Stimulated activated CD4-positive, alpha-beta T cell treated with anti-CD3 and anti-CD28 coated beads, Interleukin-4, amount 100 ng/mL, for 1 hour (primary cell): ENCODE data around the gene PTPRT.

Source experiments
- DNase-seq: peaks from one replicate; pipeline ENCODE4 v3.0.0-alpha.2; 2020

The PTPRT gene

DNA sequence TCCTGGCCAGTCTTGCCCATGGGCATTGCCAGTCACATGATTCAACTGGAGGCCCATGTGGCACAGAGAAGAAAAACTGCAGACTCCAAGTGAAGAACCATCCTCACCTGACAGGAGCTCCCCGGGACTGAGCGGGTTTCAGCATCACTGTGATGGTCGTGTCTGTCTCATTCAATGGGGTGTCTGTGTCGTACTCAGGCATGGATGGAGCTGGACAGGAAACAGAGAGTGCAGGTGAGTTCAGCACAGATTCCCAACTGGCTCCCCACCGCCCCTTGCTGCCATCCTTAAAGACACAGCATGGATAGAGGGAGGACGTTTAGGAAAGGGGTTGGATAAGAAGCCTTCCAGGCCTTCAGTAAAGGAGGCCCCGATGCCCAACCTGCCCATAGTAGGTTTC, 839.2 kb downstream of the PTPRT start:
- DNase-seq = no peak

DNA sequence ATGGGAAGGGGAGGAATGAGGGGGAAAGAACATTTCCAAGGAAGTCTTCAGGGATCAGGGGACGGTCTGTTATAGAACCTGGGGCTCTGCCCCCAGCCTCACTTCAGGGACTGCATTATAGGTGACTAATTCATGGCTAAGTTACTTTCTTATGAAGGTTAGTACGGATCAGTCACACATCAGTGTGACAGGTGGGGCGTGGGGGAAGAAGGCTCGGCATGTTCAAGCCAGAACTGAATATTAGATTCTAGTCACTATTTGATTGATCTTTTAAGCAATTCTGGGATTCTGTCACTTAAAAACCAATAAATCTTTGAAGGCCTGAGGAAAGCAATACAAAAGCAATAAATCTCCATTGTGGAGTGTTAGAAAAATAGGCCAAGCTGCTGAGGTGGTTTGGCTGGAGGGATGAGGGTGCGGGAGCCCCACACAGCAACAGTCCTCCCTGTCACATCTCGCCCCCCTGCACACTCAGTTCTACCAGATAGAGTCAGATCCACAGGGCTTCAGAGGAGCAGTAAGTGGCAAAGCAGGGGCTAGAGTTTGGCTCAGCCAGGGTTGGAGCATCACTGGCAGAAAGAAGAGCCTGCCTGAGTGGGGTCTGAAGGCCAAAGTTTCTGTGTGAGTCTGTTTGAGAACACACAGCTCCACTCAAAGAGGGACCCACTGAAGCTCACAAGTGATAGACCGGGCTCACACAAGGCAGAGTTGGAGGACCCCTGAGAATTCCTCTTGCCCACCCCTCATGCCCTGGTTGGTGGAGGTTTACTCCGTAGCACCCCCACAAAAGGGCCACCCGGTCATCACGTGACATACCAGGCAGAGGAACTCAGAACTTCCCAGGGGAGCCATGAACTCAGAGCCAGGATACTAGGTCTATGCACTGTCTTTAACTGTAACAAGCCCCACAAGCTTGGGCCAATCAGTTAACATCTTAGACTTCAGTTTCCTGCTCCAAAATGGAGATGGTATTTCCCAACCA, 843.2 kb downstream of the PTPRT start:
- DNase-seq = no peak

DNA sequence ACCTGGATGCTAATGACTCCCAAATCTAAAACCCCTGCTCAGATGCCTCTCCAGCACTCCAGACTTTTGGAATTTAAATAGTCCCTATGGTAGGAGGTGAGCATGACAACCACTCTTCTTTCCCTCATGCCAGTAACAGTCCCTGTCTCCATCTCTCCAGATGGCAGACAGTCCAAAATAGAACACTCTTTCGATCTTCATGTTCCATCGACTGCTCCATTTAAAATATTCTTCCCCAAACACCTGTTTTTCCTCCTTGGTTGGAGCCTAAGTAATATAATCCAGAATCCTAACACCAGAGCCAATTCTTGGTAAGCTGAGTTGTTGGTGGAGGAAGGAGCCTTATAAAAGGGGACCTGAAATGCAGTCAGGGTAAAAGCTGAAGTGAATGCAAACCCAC, 848.1 kb downstream of the PTPRT start:
- DNase-seq = no peak

DNA sequence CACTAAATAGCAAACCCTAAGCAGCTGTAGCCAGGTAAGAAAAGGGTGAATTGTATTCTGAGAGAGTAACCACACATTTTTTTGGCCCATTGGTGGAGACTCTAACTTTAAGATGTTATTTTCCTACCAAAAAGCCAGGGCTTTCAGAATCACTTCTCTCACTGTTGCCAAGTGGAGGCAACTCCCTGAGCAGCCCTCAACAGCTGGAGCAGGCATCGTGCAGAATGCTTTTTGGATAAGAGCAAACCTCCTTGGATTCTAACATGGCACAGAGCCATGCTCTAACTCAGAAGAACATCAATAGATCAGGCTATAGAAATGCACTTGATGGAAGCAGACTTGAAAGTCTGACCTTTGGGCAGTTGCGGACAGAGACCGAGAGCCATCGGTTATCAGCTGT, 849.3 kb downstream of the PTPRT start:
- no peak for DNase-seq

DNA sequence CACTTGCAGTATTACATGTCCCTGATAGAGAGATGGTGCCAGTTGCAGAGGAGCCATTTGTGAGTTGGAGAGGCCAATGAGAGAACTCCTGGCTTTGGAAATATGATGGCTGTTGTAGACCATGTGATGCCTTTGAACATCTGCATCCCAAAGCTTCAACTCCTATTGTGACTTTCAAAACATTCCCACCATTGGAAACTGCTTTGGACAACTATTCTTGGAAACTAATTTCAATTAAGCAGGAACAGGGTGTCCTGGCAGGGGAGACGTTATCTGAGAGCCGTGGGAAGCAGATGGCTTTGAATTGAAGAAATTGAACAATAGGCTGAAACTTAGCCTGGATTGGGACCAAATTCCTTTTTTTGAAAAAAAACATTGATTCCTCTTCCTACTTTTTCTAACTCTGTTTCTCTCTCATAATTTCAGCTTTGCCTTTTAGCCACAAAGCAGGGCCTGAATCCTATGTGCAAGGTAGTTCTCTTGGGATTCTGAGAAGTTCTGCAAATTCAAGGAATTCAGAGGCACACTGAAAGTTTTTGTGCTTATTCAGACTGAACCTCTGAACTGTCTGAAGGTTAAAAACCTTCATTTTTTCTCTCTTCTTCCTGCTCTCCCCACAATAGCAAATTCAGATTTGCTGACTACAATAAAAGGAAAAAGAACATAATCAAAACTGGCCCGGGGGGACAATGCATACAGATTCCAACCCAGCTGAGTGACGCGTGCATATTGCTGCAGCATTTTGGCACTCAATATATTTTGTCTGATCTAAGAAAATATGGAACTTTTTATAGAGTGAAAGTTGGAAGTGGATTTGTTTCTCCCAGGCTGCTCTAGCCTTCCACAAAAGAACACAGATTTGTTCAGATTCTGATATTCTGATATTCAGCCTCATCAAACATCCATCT, 851.2 kb downstream of the PTPRT start:
- no peak for DNase-seq

DNA sequence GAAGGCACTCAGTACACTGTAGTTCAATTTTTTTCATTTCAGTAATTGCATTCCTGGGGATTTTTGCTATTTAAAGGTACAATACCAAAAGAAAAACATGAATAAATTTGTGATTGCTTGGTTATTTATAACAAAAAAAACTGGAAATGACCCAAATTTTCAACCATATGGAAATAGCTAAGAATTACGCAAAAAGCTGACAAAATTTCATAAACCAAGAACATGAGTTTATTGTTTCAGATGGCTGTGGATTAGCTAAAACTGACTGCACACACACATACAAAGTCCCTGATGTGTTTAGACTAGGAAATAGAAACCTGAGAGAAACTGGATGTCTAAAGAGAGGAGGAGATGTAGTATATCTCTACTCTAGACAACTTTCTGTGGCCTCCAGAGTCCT, 853.1 kb downstream of the PTPRT start:
- DNase-seq = no peak

DNA sequence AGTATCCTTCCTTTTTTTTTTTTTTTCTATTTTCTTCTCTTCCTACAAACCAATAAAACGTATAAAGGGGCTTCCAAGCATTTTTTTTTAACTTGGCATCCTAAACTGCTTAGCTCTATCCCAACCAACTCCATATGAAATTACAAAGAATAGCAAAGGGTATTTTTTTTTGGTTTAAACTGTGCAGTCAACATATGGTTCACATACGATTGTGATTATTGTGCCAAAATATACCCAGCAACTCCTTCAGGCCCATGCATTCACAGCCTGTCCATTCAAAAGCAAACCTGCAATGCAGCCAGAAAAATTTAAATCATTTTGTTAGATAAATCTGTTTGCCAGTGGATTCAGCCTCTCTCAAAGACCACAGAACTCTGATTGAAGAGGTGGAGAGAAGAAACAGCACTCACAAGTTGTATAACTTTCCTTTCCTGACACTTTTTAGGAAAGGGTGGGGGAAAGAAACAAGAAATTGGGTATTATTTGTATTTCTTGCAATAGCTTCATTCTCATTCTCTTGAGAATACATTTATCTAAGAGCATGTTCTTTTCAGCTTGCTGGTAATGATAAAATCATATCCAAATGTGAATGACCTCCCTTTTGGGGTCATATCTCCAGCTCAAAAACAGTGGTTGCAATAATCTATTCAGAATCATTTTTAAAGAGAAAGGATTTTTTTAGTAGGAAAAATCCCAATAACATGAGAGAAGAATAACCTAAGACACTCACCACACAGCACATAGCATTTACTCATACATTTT, 870.3 kb downstream of the PTPRT start:
- no peak for DNase-seq

DNA sequence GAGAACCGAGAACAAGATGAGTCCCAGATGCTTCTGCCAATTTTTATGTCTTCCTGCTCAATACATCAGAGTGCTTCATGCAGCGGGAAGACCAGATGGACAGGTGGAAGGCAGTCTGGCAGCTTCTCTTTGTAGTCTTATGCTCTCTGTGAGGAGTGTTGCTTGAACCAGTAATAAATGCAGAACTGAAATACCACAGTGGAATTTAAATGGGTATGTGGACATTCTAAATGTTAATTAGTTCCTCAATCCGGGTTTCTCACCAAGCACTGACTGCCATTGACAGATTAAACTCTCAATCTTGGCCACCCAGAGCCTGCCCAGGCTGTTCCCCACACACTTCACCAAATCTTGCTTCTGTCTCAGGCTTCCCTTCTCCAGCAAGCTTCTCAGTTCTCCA, 876.0 kb downstream of the PTPRT start:
- DNase-seq = no peak

DNA sequence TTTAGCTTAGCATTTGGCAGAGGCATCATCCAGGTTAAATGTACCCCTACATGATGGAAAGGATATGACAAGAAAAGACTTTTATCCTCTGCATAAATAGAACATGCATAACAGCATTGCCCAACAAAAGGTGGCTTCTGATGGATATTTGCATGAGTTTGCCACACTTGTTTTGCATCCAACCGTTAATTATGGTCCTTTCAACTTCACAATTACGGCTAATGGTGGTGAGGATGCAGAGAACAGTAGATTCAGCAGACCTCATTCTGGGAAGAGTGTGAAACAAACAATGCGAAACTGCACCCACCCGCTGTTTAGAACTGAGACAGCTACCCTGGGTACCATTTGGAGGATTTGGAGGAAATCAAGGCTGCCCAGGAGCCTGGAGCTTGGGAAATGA, 880.7 kb downstream of the PTPRT start:
- DNase-seq = no peak

DNA sequence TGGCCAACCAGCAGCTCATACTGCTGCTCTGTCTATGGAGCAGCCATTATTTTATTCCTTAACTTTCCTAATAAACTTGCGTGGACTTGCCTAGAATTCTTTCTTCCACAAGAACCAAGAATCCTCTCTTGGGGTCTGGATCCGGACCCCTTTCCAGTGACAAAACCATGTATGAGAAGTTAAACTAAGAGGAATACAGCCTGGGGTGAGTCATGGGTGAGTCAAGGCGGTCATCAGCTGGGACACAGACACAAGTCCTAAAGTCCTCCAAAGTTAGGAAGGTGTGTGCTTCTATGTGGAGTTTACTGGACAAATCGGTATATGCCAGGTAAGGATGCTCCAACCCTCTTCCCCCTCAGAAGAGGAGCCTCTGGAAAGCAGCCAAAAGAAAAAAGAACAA, 881.5 kb downstream of the PTPRT start:
- no peak for DNase-seq

DNA sequence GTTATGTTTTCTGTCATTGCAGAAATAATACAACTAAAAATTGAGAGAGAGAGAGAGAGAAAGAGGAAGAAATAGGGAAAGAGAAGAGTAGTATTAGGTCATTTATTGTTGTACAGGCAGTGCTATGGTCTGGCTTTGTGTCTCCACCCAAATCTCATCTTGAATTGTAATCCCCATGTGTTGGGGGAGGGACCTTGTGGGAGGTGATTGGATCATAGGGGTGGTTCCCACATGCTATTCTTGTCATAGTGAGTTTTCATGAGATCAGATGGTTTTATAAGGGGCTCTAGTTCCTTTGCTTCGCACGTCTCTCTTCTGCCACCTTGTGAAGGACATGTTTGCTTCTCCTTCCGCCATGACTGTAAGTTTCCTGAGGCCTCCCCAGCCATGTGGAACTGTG, 894.1 kb downstream of the PTPRT start:
- DNase-seq = no peak

DNA sequence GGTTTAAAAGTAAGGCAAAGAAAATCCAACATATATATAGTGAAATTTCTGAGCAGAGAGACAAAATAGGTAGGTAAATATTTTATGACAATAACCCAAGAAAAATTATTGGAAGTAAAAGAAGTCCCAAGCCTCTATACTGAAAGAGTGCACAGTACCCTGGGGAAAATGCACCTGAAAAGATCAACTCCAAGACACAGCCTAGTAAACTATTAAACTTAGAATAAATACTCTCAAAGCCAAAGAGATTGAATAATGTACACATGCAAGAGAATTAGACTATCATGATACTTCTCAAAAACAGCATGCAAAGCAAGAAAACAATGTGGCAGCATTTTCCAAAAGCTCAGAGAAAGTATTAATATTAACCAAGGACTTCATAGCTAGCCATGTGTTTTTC, 894.7 kb downstream of the PTPRT start:
- DNase-seq = no peak

DNA sequence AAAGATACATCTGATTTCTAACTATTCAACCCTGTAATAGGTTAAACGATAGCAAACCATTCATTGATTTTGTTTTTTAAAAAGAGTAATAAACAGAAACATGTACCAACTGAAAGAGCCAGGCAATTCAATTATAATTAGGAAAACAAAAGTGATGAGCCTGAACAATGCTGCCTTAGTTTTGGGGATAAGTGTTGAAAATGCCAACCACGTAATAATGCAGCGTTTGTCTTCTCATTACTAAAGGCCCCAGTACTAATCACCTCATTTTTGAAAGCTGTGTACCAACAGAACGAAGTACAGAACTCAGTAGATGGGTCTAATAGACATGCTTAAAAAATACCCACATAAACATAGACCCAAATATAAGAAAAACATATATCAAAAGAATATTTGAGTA, 907.9 kb downstream of the PTPRT start:
- no peak for DNase-seq

DNA sequence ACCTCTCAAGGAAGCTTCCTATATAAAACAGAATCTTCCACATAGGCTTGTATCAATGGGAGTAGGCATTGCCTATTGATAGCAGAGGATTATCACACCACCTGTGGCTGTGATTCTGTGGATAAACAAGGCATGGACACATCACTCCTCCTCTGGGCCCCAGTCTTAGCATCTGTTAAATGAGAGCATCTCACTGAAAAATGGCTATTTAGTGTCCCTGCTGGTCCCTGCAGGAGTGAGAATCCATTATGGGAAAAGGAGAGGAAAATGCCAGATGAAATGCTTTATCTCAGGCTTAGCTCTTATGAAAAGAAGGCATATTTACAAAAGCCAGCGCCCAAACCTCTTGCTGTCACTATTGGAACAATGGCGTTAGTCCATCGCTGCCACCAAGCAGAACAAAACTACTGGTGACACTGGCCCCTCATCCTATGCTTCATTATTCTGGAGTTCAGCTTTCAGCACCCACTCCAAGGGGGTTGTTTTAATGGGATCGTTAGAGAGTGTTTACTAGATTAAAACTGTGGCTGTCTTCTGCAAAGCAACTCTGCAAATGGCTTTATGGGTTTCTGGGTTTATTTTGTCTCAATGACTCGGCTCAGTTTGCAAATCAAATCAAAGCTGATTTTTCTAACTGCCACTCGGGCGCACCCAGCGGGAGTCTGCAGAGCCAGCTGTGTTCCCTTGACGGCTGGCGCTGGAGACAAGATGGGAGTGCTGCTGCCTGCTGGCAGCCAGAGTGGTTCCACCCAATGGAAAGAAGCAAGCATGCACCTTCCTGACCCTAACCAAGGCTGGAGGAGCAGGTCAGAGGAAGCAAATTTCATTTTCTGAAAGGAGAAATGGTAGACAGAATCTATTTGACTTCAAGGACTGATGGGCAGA, 912.7 kb downstream of the PTPRT start:
- DNase-seq = no peak

DNA sequence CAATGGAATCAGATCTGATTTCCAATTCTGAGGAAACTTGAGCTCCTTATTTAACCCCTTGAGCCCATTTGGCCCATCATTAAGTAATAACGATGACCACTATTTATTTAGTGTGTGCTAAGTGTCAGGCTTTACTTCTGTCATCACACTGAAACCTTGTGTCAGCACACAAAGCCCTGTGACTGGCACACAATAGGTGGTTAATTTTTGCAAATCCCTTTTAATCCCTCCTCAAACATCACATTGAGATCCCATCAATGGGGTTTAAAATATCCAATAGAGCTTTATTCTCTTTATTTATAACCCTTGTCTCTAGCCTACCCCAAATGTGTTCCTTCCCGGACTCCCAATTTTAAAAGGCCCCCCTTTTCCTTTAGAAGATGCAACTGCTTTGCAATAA, 914.7 kb downstream of the PTPRT start:
- no peak for DNase-seq

DNA sequence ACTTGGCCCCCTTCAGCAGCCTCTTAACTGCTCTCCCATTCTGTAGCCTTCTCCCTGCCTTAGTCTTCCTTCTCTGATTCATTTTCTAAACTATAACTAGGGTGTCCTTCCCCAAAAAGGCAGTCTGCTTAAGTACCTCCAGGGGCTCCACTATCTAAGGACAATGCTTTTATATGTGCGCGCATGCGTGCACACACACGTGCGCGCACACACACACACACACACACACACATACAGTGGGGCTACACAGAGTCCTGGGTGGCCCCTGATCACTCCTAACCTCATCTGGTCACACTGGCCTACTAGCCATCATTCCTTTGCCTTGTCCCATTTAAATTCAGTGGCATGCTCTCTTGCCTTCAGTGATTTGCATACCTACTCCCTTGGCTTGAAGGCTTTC, 917.2 kb downstream of the PTPRT start:
- DNase-seq = no peak

DNA sequence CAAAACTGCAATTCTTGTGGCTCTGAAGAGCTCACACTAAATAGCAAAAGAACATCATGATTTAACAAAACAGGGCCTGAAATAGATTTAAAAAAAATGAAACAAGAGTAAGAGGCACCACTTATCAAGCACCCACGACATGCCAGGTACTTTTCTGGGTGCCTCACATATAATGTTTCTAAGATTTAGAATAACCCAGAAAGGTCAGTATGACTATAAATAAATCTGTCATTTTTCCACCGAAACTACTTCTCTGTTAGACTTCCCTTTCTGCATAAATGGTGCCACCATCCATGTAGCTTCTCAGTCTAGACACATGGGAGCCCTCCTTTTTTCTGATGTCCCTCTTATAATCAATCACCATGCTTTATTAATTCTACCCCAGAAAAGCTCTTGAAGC, 919.2 kb downstream of the PTPRT start:
- DNase-seq = no peak

DNA sequence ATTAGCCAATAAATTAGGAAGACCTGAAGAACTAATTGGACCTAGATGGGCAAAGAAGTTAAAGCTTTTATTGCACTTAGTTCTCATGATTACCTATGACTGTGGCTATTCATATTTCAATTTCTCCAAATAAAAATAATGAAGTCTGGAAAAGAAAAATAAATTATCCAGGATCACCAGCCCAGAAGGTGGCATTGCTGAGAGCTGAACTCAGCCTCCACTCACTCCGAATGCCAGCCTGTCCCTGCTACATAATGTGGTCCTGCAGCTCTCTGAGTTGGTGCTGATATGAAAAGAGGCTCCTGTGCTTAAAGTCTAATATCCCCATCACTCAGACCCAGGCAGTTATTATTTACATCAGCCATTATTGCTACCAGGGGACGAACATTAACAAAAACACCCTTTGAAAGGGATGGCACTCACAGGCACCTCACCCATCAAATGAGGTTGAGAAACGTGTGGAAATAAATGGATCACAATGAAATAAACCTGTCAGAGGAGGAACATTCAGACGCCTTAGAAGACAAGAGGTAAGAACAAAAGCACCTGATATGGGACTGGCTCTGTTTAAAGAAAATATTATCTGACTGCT, 921.8 kb downstream of the PTPRT start:
- DNase-seq = no peak

DNA sequence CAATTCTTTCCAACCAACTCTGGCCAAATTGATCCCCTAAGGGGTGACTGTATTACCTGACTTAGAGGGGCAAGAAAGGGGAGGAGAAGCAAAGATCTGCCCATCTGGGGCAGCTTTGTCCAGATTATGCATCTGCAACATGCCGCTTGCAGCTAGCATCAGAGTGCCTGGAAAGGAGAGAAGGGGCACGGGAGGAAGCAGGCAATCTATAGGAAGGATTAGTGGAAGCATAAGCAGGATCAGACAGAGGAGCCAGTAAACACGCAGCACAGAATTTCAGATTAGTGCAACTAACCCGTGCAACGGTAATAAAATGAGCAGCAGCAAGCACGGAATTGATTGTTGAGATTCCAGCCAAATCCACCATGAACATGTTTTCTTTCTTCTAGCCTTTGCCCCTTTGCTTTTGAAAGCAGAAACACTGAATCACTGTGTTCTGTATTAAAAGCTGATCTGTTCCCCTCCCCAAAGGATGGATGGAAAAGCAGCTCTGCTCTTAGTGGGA, 927.9 kb downstream of the PTPRT start:
- DNase-seq = no peak

DNA sequence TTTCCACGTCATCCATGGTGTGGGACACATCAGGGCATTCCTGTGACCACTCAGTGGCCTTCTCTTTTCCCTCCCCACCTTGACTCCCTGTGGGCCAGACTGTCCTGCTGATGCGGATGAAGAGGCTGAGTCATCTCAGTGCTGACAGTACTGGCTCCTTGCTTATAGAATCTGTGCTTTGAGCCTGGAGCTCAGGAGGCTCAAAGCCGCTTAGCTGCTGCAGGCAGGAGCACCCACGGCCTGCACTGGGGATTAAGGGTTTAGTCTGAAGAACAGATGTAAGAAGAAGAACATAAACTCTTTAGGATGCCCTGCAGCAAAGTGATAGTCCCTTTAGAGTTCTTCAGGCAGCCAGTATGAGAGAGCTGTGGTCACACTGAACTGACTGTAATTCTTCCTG, 929.5 kb downstream of the PTPRT start:
- no peak for DNase-seq

DNA sequence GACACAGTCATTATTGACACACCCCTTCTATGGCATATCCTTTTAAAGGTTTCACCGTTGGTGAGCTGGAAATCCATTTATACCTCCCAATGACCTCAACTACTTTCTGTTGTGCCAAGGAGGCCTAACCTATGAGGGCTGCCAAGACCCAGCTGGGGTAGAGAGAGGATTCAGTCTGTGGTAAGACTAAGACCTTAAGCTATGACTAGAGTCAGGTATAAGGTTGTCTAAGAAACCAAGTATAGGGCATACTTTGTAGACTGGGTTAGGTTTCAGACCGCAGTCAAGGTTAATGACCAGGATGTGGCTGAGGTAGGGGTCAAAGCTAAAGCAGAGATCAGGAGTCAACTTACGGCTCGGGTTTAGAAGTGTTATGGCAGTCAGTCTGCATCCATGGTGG, 930.3 kb downstream of the PTPRT start:
- no peak for DNase-seq
